GM19239 (cell line): ENCODE measurements around the gene ING2.
A peak's percentile ranks its signal among the peaks of the same experiment; 100 is the strongest.
"Not testable (repeated sequence)": the region's sequence is repeated elsewhere in the genome, so short reads cannot be mapped to it uniquely, and the experiment has no call there.

Source experiments
- DNase-seq: peaks from one replicate; pipeline ENCODE4 v3.0.0; 2011; ENCODE audit warnings: low spot score; ENCODE audit not compliant: insufficient read length
- FAIRE-seq: peaks from 2 replicates; lab custom pipeline; 2011; peaks lifted over from hg19 to GRCh38; lab: Jason Lieb, UNC

ING2 gene

GRCh38 chr4:183504930-183505610 lies at the start of gene ING2:
ING2 (plus strand) TSS chr4:183505058; CDS start chr4:183505196, 138 bp downstream.
- FAIRE-seq (no peak), DNase-seq (peak; percentile 59)

DNA sequence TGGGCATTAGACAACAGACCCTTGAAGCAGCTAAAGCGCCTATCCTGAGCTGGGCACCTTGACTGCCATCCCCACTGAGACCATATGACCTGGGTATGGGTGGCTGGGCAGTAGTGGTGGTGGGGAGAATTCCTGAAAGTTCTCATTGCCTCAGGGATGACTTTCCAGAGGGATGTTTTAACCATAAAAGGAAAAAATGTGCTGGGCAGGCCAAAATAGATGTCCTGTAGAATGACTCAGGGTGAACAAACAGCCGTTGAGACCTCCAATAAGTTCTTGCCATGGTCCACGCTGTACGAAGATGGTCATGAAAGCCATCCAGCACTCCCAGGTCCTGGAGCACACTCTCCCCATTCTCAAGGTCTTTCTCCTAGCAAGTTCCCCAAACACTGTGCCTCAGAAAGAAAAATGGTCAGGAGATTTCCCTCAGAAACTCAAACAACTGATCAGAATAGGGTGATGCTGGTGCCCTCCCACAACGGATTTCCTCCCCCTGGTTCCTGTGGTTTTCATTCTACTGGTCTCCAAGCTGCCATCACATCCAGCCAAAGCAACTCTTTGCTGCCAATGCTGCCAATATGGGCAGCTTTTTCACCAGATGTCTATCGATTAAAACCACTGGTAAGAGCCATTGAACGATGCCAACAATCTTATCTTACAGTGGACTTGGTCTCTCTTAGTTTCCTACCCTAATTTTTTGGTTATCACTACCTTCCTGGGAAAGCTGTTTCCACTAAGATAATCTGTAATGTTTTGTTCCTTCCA lies 49.2 kb upstream of the ING2 start:
- FAIRE-seq: no peak
- DNase-seq: no peak

- no peak for FAIRE-seq
- DNase-seq: no peak
These were observed 46.9 kb upstream of the ING2 start for GRCh38 chr4:183458005-183458404.

GRCh38 chr4:183463903-183464619 lies 40.8 kb upstream of the ING2 start:
- FAIRE-seq, DNase-seq: not testable (repeated sequence)

DNA sequence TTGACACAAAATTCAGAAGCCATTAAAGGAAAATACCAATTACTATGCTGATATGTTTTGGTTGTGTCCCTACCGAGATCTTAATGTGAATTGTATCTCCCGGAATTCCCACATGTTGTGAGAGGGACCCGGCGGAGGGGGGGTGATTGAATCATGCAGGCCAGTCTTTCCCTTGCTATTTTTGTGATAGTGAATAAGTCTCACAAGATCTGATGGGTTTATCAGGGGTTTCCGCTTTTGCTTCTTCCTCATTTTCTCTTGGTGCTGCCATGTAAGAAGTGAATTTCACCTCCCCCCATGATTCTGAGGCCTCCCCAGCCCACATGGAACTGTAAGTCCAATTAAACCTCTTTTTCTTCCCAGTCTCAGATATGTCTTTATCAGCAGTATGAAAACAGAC lies 39.0 kb upstream of the ING2 start:
- FAIRE-seq, DNase-seq: not testable (repeated sequence)

DNA sequence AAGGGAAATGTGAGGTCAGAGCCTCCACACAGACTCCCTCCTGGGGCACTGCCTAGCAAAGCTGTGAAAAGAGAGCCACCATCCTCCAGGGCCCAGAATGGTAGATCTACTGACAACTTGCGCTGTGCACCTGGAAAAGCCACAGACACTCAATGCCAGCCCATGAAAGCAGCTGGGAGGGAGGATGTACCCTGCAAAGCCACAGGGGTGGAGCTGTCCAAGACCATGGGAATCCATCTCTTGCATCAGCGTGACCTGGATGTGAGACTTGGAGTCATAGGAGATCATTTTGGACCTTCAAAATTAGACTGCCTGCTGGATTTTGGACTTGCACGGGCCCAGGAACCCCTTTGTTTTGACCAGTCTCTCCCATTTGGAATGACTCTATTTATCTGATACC lies 37.6 kb upstream of the ING2 start:
- DNase-seq (no peak), FAIRE-seq (no peak)

DNA sequence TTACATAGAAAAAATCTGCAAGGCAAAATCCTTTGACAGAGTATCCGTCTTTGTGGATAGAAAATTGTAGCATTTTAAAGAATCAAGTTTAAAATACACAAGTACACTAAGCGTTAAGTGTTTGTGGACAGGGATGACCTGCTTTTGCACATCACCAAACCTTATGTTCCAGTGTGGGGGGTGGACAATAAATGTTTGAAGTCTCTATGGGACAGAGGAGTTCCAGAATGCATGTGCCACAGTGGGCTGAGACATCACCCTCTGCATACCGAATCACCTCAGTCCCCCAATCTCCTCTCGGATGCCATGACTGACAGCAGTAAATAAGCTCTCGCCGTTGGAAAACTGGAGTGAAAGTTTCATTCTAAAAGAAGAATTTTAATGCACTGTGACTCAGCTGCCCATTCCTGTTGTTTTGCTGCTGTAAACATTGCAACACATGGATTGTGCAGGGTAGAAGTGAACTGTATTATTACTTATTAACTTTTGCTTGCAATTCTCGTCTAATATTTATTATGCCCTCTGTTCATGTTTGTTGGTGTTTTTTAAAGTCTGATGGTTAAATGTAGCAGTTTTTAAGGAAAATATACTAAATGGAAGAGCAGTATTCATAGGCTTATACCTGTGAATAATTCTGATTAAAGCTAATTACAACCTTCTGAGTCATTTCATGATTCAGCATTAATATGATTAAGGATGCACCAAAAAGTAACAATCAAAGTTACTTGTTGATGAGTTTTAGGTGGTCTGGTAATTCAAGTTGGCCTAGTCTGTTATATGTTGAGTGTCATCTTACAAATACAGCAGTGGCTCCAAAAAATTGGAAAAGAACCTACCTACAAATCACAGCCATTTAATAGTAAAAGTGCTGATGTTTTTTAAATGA lies 36.4 kb upstream of the ING2 start:
- no peak for DNase-seq
- no peak for FAIRE-seq

- FAIRE-seq: no peak
- no peak for DNase-seq
These were observed 35.6 kb upstream of the ING2 start for GRCh38 chr4:183469285-183469684.

DNA sequence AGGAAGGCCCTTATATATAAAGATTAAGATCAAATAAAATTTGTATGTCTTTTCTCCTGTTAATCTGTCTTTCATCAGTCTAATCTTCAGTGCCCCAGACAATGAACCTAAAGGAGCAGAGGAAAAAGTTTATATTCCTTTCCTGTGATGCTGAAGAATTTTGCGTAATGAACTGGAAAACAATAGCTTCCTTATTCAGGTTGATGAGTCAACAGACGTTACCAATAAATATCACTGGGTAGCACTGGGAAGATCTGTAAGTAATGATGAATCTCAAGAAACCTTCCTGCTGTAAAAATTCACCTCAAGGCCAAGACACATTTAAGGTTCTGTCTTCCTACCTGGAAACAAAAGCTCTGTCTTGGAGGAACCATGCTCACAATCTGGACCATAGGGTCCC lies 34.9 kb upstream of the ING2 start:
- FAIRE-seq (no peak), DNase-seq (no peak)

GRCh38 chr4:183470821-183471220 lies 34.0 kb upstream of the ING2 start:
- DNase-seq: no peak
- no peak for FAIRE-seq

DNA sequence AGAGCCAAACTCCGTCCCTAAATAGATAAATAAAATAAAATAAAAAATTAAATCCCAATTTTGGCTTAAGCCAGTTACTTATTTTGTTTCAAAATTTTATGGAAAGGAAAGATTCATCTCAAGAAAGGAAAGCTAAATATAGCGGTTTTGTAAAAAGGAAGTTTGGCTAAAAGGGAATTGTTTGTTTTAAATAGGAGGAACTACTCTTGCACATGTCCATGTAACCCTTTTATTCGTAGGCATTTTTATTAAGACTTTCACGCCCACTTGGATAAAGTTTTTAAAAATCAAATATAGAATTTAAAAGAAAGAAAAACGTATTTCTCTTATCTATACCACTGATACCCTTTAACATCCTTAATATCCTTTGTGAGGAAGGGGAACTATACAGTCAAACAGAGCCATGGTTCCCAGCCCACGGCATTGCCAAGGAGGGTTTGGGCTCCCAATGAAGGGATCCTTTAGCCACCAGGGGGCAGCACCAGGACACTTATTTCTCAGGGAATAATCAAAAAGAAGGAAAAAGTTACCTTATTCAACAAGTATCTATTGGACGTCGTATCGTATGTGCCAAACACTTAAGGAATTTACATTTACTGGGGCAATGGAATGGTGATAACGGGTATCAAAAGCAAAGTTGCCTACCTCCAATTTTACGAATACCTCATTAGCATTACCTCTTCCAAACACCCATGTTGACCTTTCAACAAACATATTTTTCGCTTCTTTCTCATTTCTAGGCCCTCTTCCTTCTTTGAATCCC lies 32.7 kb upstream of the ING2 start:
- DNase-seq: peak; percentile 62
- FAIRE-seq: peak; percentile 96

DNA sequence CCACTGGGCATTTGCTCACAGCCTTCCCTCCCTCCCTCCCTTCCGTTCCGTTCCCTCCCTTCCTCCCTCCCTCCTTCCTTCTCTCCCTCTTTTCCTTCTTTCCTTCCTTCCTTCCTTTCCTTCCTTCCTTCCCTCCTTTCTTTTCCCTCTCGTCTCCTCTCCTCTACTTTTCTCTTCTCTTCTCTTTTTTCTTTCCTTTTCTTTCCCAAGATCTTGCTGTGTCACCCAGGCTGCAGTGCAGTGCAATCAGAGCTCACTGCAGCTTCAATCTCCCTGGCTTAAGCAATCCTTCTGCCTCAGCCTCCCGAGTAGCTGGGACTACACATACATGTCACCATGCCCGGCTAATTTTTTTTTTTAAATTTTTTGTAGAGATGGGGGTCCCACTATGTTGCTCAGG lies 26.7 kb upstream of the ING2 start:
- FAIRE-seq (no peak), DNase-seq (no peak)

GRCh38 chr4:183478926-183479325 lies 25.9 kb upstream of the ING2 start:
- no peak for FAIRE-seq

DNA sequence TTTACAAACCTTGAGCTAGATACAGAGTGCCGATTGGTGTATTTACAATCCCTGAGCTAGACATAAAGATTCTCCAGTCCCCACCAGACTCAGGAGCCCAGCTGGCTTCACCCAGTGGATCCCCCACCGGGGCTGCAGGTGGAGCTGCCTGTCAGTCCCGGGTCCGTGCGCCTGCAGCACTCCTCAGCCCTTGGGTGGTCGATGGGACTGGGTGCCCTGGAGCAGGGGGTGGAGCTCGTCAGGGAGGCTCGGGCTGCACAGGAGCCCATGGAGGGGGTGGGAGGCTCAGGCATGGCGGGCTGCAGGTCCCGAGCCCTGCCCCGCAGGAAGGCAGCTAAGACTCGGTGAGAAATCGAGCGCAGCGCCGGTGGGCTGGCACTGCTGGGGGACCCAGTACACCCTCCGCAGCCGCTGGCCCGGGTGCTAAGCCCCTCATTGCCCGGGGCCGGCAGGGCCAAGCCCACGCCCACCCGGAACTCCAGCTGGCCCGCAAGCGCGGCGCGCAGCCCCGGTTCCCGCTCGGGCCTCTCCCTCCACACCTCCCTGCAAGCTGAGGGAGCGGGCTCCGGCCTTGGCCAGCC lies 22.3 kb upstream of the ING2 start:
- DNase-seq, FAIRE-seq: not testable (repeated sequence)

More at GRCh38 chr4:183478926-183479325, 25.9 kb upstream of the ING2 start:
- no peak for DNase-seq

DNA sequence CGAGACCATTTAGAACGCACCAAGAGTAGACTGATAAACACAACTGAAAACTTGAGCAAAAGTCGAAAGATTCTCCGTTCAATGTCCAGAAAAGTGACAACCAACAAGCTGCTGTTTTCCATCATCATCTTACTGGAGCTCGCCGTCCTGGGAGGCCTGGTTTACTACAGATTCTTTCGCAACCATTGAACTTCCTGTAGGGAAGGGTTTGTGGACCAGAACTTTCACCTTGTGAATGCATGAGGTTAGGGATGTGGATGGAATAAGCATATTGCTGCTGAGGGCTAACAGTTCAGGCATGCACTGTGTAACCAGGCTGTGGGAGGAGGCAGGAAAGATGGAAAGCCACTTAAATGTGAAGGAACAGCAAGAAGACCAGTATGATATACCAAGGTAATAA lies 20.9 kb upstream of the ING2 start:
- no peak for FAIRE-seq
- no peak for DNase-seq

DNA sequence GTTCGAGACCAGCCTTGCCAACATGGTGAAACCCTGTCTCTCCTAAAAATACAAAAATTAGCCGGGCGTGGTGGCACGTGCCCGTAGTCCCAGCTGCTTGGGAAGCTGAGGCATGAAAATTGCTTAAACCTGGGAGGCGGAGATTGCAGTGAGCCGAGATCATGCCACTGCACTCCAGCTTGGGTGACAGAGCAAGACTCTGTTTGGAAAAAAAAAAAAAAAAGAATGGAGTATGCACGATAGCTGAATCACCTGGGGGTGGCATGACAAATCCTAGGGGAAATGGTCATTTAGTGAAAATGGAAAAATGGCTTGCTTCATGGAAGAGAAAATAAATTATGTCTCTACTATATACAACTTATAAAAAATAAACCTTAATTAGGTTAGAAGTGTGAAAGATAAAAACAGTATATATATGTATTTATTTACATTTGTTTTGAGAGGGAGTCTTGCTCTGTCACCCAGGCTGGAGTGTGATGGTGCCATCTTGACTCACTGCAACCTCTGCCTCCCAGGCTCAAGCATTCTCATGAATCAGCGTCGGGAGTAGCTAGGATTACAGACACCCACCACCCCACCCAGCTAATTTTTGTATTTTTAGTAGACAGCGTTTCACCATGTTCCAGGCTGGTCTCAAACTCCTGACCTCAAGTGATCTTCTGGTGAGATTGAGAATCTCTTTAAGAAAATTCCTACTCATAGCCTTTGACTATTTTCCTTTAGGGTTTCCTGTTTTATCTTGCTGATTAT lies 19.3 kb upstream of the ING2 start:
- FAIRE-seq: no peak
- DNase-seq: no peak

GRCh38 chr4:183492791-183493222 lies 12.1 kb upstream of the ING2 start:
- FAIRE-seq (no peak), DNase-seq (no peak)

DNA sequence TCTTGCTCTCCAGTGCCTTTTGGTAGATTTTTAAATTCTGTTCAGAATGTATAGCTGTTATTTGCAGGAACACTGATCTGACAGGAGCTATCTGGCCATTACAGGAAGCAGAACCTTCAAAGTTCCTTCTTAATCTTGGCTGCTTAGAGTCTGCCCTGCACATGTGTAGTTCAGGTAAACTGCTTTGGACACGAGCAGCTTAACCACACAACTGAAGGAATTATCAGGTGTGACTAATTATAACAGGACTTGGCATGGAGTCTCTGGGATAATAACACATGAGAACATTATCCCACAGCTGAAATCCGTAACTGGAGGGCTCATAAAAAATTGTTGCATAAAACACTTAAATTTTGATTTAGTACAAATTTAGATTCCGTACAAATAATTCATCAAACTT lies 11.6 kb upstream of the ING2 start:
- DNase-seq (no peak), FAIRE-seq (no peak)
